Kidney glomerular epithelial cell (primary cell): ENCODE measurements around the gene ADGRV1.

Experiments used
- DNase-seq: peaks from one replicate; lab custom pipeline; 2025; lab: John Stamatoyannopoulos, UW

The ADGRV1 gene

DNA sequence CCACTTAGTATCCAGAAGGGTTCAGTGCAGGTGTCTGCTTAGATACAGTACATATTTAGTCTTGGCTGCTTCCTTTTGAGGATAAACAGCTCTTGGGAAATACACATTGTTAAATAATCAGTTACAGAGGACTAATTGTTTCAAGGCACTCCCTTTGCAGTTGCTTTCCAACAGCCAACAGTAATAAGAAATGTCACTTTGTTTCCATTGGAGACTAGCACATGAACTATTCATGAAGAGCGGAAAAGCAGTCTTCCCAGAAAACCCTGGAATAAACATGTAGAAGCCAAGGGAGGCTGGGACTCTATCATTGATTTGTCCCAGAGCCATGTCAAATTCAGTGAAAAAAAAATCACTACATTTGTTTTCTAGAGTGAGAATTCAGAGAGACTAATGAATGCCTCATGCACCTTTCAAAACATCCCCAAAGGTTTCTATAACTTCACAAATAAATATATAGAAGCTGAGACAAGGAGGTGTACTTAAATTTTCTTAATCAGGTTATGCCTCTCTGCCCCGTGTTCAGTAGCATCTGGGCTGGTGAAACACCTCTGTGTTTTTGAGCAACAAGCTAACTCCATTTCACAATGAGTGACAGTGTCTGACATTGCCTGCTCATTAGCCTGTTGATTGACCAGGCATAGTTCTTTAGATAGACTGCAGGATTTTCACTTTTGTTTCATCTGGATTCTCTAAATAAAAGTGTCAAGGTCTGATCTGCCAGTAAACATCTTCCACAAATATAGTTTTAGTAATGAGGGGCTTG is 553.1 kb downstream of the ADGRV1 start:
- DNase-seq: no peak

DNA sequence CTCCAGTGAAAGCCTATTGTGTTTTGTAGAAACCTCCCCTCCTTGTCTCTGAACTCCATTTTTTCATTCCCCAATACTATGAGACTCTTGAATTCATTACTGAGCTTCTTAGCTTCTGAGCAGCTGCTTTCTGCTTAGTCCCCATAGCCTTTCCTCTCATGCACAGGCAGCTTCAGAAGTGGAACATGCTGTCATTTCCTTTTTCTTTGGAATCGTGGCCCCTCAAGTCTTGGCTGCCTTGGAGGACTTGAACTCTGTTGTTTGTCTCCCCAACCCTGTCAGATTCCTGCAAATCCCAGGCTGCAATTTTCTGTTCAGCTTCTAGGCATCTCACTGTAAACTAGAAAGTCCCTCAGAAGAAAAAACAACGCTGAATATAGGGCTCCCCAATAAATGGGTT is 556.1 kb downstream of the ADGRV1 start:
- DNase-seq: no peak

DNA sequence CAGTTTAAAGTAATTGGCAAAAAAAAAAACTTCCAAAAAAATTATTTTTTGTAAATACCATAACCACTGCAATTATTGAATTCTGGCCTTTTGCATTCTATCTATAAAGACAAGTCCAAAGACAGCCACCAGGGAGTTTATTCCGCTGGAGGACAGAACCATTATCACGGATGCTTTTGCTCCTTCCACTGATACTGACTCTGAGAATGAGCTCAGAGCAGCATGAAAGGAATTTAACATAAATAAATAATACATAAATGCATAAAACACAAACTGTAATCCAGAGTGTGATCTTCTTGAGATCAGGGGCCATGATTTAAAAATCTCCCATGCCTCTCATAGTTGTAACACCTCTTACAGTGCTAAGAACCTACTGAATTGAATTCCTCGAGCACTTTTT is 559.8 kb downstream of the ADGRV1 start:
- DNase-seq: no peak

DNA sequence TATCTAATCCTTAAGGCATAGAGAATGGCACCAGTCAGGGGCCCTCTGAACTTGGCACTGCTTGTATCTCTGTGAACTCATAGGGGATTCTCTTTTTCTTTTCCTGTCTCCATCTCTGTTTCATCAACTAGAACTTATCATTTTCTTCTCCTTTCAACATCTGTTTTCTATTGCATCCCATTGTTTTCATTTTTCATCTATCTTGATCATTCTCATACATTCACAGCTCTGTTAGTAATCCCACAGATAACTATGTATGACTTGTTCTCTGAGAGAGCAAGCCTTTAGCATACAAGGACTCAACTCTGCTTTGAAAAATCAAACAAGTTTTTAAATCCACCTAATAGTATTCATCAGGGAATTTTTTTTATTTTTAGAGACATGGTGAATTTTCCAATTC is 560.2 kb downstream of the ADGRV1 start:
- no peak for DNase-seq

DNA sequence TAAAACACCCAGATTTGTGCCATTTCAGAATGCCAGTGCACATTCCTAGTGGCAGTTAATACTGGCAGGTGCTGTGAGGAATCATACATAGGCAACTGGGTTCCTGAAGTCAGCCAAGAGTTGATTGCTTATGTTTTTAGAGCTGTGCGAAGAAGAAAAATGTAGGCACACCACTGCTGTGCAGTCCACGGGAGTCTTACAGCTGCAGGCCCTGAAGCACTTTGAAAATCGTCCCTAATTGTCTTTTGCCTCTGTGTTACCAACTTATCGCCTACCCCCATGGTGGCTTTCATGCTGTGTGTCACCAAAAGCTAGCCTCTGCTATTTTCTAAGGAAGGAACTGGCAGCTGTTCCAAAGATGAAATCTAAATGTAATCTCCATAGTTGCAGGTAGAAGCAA is 560.6 kb downstream of the ADGRV1 start:
- no peak for DNase-seq

DNA sequence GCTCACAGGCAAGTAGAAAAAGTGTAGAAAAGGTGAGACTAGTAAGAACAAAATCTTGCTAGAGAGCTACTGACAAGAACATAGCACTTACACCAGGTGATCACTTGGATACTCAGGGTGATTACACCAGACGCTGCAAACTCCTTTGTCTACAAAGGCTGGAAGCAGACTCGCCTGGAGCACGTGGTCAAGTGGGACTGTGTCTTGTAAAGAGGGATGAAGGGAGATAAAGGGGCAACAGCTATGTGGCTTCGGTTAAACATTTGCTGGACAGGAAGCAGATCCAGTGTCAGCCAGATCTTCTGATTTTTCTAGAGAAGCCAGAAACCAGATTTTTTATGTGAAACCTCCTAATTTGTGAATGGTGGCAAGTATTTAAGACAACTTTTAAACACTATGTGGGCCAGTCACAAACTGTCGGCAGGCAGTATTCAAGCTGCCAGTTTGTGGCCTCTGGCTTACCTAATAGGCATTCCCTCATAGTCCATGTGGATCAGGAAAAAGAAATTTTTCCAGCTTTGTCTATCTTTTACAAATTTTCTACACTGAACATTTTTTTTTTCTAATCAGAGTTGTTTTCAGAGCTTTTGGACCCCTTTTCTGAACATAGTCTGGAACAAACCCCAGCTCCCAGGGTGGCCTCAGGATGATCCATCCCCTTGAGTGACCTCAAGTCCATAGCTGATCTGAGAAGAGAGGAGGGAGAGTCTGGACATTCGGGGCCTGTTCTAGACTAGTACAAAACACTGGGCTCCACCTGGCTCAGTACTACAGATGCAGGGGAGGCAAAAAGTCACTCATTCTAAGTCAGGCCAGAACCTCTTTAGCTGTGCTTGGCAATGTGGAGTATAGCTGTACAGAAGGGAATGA is 561.6 kb downstream of the ADGRV1 start:
- no peak for DNase-seq

DNA sequence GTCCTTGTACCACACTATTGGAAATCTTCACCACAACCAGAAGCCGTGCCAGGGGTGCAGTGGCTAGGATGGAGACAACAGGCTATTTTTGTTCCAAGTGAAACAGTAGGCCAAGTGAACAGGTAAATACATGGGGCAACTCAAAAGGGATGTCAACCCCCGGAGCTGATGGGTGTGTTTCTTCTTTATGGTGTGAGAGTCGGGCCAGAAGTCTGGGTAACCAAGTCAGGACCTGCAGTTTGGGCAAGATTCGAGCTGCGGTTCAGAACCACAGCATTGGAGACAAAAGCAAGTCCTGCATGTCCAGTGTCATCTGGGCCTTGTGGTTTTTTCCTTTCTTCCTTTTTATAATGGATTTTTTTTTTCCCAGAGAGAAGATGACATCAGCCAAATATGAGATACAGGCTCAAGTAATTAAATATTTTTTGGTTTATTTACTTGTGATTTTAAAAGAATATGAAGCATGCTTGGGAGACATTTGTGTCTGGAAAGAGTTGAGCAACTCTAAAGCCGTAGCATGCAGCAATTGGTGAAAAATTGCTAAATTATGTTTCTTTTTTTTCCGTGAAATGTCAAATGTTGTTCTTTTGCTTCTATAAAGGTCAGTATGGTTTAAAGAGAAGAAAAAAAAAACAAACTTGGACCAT is 562.9 kb downstream of the ADGRV1 start:
- no peak for DNase-seq

DNA sequence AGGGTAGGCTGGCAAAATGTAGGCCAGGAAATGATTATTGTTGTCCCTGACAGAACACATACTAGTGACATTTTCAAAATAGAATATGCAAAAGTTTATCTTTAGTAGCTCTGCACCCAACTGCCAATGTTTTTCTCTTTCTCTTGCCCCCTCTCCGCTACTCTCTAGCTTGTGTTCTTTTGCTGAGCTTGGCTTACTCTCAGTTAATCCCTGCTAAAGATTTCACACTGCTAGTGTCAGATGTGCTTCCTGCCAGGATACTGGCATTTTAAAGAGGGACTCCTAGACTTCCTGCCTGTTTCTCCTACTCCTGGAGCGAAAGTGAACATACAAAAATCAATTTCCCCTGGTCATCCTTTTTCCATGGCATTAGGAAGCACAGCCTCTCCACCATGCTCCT is 564.1 kb downstream of the ADGRV1 start:
- no peak for DNase-seq

DNA sequence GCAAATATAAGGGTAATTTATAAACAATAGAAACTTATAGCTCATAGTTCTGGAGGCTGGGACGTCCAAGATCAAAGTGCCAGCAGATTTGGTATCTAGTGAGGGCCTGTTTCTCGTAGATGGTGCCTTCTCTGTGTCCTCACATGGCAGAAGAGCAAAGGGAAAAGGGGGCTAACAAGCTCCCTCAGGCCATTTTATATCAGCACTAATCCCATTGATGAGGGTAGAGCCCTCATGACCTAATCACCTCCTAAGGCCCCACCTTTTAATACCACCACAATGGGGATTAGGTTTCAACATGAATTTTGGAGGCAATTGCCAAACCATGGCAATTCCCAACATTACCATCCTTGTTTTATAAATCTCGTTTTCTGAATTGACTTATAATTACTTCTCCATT is 564.7 kb downstream of the ADGRV1 start:
- no peak for DNase-seq

DNA sequence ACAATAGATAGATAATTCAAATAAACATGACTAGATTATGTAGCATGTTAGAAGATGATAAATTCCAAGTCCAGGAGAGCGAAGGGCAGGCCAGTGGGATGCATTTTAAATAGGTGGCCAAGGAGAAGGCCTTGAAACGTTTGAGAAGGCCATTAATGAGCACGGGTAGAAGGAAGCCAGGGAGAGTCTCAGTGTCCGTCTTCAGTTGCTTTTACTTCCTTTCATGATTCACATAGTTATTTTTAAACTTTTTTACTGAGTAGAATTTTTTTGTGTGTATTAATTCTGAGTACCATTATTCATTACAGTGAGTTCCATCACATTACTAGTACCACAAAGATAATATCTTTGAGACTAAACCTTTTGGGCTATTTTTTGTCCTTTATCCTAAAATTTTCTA is 565.3 kb downstream of the ADGRV1 start:
- DNase-seq: no peak

DNA sequence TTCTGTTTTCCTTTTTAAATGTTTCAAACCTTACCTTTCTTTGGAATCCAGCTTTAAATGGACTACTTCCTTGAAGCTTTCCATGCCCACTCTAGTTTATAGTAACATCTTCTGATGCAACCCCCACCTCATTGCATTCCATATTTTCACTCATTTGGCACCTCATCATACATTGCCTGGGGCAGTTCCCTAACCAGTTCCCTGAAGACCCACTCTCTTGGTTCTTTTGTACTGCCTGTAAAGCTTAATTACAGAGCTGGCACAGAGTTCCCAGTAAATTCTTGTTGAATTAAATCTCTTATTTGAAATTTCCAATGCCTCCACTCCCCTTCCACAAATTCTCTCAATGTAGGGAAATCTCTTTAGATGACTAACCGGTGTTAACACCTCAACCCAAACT is 567.3 kb downstream of the ADGRV1 start:
- no peak for DNase-seq

DNA sequence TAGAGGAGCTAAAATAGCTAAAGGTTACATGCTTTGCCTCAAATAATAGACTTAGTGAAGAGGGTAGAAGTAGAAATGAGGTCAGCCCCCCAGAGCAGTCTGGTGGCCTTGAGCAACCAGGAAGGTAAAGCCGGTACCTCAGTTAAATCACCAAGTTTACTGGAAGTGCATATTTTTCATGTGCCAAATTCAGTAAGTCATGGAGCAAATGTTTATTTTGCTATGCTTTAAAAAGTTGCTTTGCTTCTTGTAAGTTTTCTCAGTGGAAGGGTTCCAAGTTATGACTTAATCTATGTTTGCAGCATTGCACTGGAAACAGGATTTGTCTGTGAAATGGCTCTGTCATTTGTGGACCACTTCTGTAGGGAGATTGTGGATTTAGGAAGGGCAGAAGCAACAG is 567.9 kb downstream of the ADGRV1 start:
- peak; percentile 18 for DNase-seq

DNA sequence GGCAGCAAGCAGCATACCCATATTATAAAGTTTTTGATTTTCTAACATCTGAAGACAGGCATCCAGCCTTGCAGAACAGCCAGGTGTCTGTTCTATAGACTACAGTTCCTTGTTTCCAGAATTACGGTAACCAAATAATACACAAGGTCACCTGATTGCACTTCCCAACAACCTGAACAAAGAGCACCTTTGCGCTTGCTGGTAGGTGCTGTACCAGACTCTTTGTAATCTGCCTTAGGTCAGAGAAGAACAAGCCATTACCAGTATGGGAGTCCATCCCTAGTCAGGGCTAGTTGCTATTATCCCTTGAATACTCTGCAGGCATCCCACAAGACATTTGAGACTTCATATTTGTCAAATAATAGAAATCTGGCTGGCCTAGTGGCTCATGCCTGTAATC is 568.3 kb downstream of the ADGRV1 start:
- DNase-seq: no peak

DNA sequence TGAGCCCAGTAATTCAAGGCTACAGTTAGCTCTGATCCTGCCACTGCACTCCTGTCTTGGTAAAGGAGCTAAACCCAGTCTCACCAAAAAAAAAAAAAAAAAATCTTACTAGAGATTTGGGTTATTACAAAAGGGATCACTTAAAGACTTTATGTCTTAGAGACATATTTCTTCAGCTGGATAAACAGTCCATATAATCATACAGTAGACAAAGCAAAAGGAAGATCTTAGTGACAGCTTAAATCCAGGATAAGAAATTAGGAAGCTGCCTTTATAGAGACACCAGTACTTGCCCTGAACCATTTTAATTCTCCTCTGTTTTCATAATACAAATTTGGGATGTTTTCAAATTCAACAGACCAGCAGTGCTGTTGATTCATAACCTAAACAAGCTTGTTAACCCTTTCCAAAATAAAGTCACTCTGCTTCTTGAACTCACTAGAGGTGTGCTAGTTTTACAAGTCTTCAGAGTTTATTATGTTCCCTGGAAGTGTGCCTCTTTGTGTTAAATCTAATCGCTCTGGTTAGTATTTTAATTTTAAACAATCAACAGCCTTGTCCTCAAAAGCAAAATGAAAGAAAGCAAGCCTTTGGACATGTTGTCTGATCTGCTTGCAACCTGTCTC is 569.0 kb downstream of the ADGRV1 start:
- no peak for DNase-seq

DNA sequence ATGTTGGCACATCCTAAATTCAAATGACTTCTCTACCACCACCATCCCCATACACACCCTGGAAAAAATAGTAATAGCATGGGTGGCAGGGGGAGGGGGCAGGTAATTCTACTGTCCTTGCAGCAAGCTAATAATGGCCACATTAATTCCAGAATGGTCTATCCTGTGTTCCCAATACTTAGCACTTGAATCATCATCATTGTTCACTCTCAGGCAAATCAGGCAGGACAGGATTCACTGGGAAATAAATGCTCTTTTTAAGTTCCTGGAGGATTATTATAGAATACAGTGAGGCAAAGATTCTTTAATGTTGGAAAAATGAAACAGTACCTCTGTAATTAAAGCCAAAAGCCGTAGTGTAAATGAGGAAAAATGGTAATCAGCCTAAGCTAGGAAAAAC is 570.0 kb downstream of the ADGRV1 start:
- no peak for DNase-seq

DNA sequence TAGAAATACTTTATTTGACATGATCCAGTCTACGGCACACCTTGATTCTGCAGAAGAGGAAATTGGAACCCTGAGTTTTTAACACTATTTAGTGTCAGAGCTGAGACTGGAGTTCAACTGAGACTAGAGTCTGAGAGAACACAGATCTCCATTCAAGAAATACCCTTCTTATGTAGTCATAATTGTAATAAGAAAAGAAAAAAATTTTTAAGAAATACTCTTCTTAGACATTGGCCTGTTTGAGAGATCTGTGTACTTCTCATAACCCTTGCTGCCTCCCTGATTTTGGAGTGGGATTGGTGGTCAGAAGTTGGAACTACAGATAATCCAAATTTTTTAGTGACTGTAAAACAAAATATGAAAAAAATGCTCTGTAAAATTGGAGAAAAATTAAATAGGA is 571.2 kb downstream of the ADGRV1 start:
- DNase-seq: no peak

DNA sequence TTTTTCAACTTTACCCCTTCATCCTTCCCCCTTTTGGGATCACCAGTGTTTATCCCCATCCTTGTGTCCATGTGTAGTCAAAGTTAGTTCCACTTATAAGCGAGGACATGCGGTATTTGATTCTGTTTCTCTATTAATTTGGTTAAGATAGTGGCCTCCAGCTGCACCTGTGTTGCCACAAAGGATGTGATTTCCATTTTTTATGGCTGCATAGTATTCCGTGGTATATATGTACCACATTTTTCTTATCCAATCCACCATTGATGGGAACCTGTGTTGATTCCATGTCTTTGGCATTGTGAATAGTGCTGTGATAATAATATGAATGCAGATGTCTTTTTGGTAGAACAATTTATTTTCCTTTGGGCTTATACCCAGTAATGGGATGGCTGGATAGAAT is 572.2 kb downstream of the ADGRV1 start:
- DNase-seq: no peak

DNA sequence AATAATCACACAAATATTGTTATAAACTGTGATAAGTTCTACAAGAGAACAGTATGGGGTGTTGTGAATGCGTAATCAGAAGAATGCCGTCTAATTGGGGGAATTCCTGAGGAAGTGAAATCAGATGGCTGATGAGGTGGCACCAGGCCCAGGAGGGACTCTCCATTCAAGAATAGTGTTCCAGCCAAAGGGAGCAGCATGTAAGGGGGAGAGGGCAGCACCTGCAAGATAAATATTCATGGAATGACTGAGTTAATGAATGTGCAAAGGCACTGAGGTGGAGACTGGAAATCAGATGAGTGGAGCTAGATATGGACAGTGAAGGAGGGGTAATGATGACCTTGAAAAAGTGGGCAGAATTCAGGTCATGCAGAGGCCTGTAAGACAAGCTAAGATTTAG is 574.0 kb downstream of the ADGRV1 start:
- no peak for DNase-seq

DNA sequence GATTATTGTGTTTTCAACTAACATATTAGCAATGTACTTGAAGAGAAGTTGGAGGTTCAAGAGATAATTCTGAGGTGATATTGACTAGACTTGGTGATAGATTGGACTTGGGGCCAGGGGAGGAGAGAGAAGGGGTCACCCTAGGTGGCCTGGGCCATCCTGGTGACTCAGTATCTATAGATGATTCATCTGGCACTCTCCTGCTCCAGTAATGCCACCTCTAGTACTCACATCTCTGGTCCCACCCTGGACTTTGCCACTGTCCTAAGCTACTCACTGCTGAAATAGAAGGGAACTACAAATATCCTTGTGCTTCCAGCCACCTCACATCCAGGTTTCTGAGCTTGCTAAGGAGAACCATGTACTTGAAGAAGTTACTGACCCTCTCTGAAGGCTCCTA is 574.6 kb downstream of the ADGRV1 start:
- DNase-seq: no peak

DNA sequence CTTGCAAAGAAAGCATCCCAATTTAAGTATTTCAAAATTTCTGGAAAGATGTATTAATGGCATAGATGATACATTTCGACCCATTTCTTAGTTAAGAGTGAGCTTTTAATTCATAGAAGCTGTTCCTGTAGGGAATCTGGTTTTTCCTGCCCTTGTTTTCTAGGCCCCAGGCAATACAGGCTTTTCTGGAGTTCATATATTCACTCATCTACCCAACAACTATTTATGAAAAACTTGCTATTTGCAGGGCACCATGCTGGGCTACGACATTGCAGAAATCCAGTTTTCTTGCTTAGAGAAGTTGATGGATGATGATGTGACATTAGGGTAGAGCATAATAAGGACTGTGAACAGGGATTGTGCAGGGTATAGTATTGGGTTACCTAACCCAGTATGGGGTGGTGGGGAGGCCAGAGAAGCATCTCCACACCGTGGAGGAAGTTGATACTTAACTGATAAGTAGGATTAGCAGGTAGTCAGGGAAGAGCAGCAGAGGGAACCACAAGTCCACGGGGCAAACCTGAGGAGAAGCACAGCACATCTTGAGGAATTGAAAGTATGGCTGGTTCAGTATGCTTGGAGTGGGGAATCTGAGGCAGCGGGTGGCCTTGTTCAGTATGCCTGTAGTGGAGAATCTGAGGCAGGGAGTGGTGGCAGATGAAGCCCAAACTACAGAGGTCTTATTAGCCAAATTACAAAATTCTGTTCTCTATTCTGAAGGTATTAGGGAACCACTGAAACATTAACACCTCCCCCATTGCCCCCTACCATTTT is 577.1 kb downstream of the ADGRV1 start:
- DNase-seq: no peak

DNA sequence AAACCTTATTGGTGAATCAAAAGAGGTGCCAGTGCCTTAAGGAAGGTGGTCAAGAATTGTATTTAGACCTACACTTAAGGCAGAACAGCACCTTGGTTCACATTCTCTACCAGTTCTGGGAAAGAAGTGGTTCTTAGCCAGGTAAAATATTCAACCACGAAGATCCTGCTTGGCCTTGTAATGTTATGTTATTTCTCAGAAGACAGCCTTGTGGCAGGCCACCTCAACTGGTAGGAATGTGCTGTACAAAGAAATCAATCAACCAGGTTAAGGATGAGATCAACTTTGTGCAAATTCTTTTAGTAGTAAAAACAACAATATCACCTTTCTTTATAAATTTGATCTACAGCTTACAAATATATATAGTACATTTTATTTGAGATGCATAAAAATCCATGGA is 577.7 kb downstream of the ADGRV1 start:
- peak; percentile 93 for DNase-seq

DNA sequence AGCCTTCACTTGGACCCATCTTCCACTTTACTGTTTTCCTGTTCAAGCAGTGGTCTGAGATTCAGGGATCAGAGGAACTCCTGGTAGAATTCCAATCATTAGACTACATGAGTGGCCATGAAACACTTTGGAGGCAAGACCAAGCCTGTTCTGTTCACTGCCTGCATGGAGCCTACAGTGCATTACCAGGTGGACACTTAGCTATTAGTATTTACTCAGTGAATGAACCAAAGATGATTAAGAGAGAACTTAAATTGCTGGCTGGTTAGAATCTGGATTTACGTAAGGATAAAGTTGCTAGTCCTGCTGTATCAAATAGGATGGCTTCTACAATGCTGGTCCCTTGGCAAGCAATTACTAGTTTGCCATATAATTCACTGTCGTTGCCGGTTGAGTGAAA is 579.0 kb downstream of the ADGRV1 start:
- DNase-seq: no peak
